GM12892 (cell line): Measurements from ENCODE around the gene TSBP1.

Experiments used
- POLR2A ChIP-seq: IDR thresholded peaks from 2 replicates; pipeline ENCODE4 v1.6.1; 2011; ENCODE audit warnings: low read depth, low read length, control low read depth
- POLR2AphosphoS5 ChIP-seq: IDR thresholded peaks from 2 replicates; pipeline ENCODE4 v1.6.1; 2011; ENCODE audit warnings: low read depth, low read length, control low read depth
- TAF1 ChIP-seq: IDR thresholded peaks from 2 replicates; pipeline ENCODE4 v1.6.1; 2011; ENCODE audit warnings: low read depth, mild to moderate bottlenecking, control low read depth, low read length, borderline replicate concordance

DNA sequence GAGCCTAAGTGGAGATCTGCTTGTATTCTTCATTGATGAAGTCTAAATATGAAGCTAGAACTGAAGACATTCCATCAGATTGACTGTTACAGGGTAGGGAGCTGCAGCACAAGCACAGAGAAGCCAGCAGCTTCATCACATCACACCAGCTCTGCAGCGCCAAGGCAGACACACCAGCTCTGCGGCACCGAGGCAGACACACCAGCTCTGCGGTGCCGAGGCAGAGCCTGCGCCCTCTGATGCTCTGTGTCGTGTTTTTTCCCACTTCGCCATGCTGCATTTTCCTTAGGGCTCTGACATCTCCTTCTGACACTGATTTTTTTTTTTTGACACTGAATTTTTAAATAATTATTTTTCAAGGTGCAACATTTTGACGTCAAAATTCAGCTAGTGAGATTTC, 34.5 kb upstream of the TSBP1 start:
- TF ChIP-seq POLR2AphosphoS5 (no peak), POLR2A (no peak), TAF1 (no peak)
